ENCODE data around the gene TMEM215. TPM values are rescaled to one million over a fixed set of nuclear protein-coding genes. Genes with fewer than 3 reads are reported as not detected.

TMEM215 gene
- total RNA-seq, 1 experiment from 2014 or later = not detected

DNA sequence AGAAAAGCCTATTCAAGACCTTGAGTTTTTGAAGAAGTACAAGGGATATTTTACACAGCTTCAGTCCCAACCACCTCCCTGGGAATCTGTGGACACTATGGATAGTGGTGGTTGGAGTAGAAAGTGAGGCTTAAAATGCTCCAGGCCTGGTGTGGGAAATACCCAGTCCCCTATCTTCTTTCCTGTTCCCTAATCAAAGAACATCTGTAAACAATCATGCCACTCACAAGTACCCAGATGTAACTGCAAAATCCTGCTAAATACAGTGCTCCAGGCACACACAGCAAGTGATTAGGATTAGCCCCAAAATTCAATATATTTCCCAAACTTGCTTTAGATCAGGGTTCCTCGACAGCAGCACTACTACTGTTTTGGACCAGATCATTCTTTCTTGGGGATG, 46.0 kb upstream of the TMEM215 start:
- no peaks in the 10 kb centered on the region for H3K4me1 ChIP-seq (ENCODE audit: control insufficient read depth, insufficient read depth, low read length)
- no peak overlapping the region for H3K4me3 ChIP-seq (ENCODE audit: low read depth in 2 of 2, low read length in 2 of 2)
- ChIA-PET POLR2A (no interaction called here), CTCF (no interaction called here)
- in situ Hi-C loops (cut with HindIII; ENCODE audit: low pct_unique_long_range_greater_than_20kb, low sequenced_read_pairs) = no loop called here
- intact Hi-C loops (cut with micrococcal nuclease; ENCODE audit: unreplicated experiment) = no loop called here
- BruUV-seq (replicated peaks) = no TSS peak
- no peak for ATAC-seq
- H3K27me3 ChIP-seq (ENCODE audit: control insufficient read depth, insufficient read depth, low read length) = no peaks in the 10 kb centered on the region
- H3K9me3 ChIP-seq (ENCODE audit: control insufficient read depth, insufficient read depth, low read depth, low read length) = no peaks in the 10 kb centered on the region
- H3K27ac ChIP-seq (ENCODE audit: low read length) = no peak overlapping the region
- no peaks in the 10 kb centered on the region for H3K36me3 ChIP-seq (ENCODE audit: control insufficient read depth, insufficient read depth, low read length)
- TF ChIP-seq TCF7L2 (IDR thresholded peaks at IDR 0.05; ENCODE audit: low read depth, low read length) (no peak), SIN3A (IDR thresholded peaks at IDR 0.05; ENCODE audit: borderline replicate concordance, insufficient read depth, low read depth, low read length) (no peak), POLR2AphosphoS5 (IDR thresholded peaks at IDR 0.05; ENCODE audit: low read depth, low read length) (no peak)
- TF ChIP-seq, protein P1, sequence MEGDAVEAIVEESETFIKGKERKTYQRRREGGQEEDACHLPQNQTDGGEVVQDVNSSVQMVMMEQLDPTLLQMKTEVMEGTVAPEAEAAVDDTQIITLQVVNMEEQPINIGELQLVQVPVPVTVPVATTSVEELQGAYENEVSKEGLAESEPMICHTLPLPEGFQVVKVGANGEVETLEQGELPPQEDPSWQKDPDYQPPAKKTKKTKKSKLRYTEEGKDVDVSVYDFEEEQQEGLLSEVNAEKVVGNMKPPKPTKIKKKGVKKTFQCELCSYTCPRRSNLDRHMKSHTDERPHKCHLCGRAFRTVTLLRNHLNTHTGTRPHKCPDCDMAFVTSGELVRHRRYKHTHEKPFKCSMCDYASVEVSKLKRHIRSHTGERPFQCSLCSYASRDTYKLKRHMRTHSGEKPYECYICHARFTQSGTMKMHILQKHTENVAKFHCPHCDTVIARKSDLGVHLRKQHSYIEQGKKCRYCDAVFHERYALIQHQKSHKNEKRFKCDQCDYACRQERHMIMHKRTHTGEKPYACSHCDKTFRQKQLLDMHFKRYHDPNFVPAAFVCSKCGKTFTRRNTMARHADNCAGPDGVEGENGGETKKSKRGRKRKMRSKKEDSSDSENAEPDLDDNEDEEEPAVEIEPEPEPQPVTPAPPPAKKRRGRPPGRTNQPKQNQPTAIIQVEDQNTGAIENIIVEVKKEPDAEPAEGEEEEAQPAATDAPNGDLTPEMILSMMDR (IDR thresholded peaks at IDR 0.05) = no peak
- TF ChIP-seq, protein P2, sequence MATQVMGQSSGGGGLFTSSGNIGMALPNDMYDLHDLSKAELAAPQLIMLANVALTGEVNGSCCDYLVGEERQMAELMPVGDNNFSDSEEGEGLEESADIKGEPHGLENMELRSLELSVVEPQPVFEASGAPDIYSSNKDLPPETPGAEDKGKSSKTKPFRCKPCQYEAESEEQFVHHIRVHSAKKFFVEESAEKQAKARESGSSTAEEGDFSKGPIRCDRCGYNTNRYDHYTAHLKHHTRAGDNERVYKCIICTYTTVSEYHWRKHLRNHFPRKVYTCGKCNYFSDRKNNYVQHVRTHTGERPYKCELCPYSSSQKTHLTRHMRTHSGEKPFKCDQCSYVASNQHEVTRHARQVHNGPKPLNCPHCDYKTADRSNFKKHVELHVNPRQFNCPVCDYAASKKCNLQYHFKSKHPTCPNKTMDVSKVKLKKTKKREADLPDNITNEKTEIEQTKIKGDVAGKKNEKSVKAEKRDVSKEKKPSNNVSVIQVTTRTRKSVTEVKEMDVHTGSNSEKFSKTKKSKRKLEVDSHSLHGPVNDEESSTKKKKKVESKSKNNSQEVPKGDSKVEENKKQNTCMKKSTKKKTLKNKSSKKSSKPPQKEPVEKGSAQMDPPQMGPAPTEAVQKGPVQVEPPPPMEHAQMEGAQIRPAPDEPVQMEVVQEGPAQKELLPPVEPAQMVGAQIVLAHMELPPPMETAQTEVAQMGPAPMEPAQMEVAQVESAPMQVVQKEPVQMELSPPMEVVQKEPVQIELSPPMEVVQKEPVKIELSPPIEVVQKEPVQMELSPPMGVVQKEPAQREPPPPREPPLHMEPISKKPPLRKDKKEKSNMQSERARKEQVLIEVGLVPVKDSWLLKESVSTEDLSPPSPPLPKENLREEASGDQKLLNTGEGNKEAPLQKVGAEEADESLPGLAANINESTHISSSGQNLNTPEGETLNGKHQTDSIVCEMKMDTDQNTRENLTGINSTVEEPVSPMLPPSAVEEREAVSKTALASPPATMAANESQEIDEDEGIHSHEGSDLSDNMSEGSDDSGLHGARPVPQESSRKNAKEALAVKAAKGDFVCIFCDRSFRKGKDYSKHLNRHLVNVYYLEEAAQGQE (IDR thresholded peaks at IDR 0.05; ENCODE audit: insufficient read depth in 1 of 2, low read depth in 2 of 2, low read length in 1 of 2) = no peak
- DNase-seq (ENCODE audit: low read depth, low spot score) = no peak

DNA sequence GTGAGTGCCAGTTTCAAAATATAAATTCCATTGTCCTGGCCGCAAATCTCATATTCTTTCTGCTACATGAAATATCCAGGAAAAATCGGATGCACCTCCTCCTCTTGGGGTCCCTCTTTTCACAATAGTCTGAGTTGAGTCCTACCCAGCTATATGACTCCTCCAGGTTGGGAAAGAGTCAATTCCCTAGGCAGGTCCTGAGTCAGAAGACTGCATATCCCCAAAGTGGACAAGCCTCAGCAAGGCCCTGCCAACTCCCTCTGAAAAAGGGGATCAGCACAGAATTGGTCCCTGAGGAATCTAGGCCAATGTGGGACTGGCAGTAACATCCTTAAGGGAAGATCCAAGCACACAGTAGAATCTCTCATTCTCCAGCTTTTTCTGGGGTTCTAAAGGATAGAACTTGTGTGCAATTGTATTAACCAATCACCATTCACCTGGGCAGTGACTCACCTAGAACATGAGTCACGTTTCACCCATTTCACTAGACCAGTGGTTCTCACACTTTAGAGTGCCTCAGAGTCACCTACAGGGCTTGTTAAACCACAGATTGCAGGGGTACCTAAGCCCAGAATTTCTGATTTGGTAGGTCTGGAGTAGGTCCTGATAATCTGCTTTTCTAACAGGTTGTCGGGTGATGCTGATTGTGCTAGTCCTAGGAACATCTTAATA, 44.7 kb upstream of the TMEM215 start:
- ChIA-PET CTCF (no interaction called here), POLR2A (no interaction called here)
- H3K9me3 ChIP-seq (ENCODE audit: control insufficient read depth, insufficient read depth, low read depth, low read length) = no peaks in the 10 kb centered on the region
- no peaks in the 10 kb centered on the region for H3K27me3 ChIP-seq (ENCODE audit: control insufficient read depth, insufficient read depth, low read length)
- no peak overlapping the region for H3K27ac ChIP-seq (ENCODE audit: low read length)
- in situ Hi-C loops (cut with HindIII; ENCODE audit: low pct_unique_long_range_greater_than_20kb, low sequenced_read_pairs) = no loop called here
- no TSS peak for BruUV-seq (replicated peaks)
- TF ChIP-seq, protein P2 (IDR thresholded peaks at IDR 0.05; ENCODE audit: insufficient read depth in 1 of 2, low read depth in 2 of 2, low read length in 1 of 2) = no peak
- TF ChIP-seq SIN3A (IDR thresholded peaks at IDR 0.05; ENCODE audit: borderline replicate concordance, insufficient read depth, low read depth, low read length) (no peak), TCF7L2 (IDR thresholded peaks at IDR 0.05; ENCODE audit: low read depth, low read length) (no peak), POLR2AphosphoS5 (IDR thresholded peaks at IDR 0.05; ENCODE audit: low read depth, low read length) (no peak)
- TF ChIP-seq, protein P1 (IDR thresholded peaks at IDR 0.05) = no peak
- H3K36me3 ChIP-seq (ENCODE audit: control insufficient read depth, insufficient read depth, low read length) = no peaks in the 10 kb centered on the region
- no peak overlapping the region for H3K4me3 ChIP-seq (ENCODE audit: low read depth in 2 of 2, low read length in 2 of 2)
- no peak for DNase-seq (ENCODE audit: low read depth, low spot score)
- intact Hi-C loops (cut with micrococcal nuclease; ENCODE audit: unreplicated experiment) = no loop called here
- ATAC-seq = no peak
- no peaks in the 10 kb centered on the region for H3K4me1 ChIP-seq (ENCODE audit: control insufficient read depth, insufficient read depth, low read length)
